Body of pancreas (tissue), 4 donors: ENCODE results near the gene SLC25A33. TPM values are rescaled to one million over a fixed set of nuclear protein-coding genes. Genes with fewer than 3 reads are reported as not detected.

Experiments used
- ATAC-seq: fragments of 150-250 bp; one replicate; pipeline ENCODE4 v1.9.1; 2016
- DNase-seq, 4 donors: peaks; one replicate each; pipeline ENCODE4 v3.0.0-alpha.2; 2019
- H3K27ac ChIP-seq, 4 donors: fragments of 200-600 bp; sonication (generic); 1 replicate in 3 of 4; 2 replicates in 1 of 4; pipeline versions ENCODE4 v1.5.1 to v1.6.1; 2016 to 2019; ENCODE audit warnings: mild to moderate bottlenecking in 1 of 4, mixed read lengths in 1 of 4, moderate library complexity in 1 of 4
- H3K27me3 ChIP-seq, 2 donors: fragments of 200-600 bp; sonication (generic); one replicate each; pipeline ENCODE4 v1.6.0; 2016; ENCODE audit warnings: mild to moderate bottlenecking in 1 of 2
- H3K36me3 ChIP-seq, 2 donors: fragments of 200-600 bp; sonication (generic); replicated peaks in 1 of 2; 2 replicates each; pipeline ENCODE4 v1.5.1; 2016; ENCODE audit warnings: low read depth in 2 of 2; ENCODE audit not compliant: insufficient read depth in 1 of 2
- H3K4me1 ChIP-seq: fragments of 200-600 bp; sonication (generic); one replicate; pipeline ENCODE4 v1.6.0; 2016
- H3K4me3 ChIP-seq, 2 donors: fragments of 200-600 bp; sonication (generic); 1 replicate in 1 of 2; 2 replicates in 1 of 2; pipeline ENCODE4 v1.5.1; 2016 to 2019
- H3K9me3 ChIP-seq, 3 donors: fragments of 200-600 bp; sonication (generic); 1 replicate in 2 of 3; 2 replicates in 1 of 3; pipeline ENCODE4 v1.5.1; 2016
- CTCF ChIP-seq, 7 experiments: fragments of 450-650 bp in 4 of 7; fragments of 200-600 bp in 3 of 7; sonication (generic) in 3 of 7; IDR thresholded peaks; one replicate each; pipeline ENCODE4 v1.5.1; 2016 to 2019; ENCODE audit warnings: antibody characterized with exemption in 7 of 7
- POLR2A ChIP-seq, 3 donors: fragments of 450-650 bp; IDR thresholded peaks; one replicate each; pipeline ENCODE4 v1.6.1; 2016; ENCODE audit warnings: antibody characterized with exemption in 3 of 3, mild to moderate bottlenecking in 2 of 3
- WGBS, 2 donors: methylation state at CpG; one replicate each; pipeline ENCODE4 v1.1.5; 2017; 5-methylcytosine and 5-hydroxymethylcytosine counted together
- intact Hi-C: fragments of 100-400 bp; cut with DNase I; formaldehyde crosslinking; loops from one replicate; pipeline ENCODE4 v1.15.1; 2023
- total RNA-seq, 2 donors: library from RNA; depleted of rRNA; stranded (reverse); fragments of >200 nt; gene quantifications; one replicate each; pipeline ENCODE4 v1.1.0, GENCODE V29; 2016

SLC25A33 gene
- total RNA-seq, 2 donors from 2014 or later = 1.0 to 2.0 TPM

GRCh38 chr1:9538669-9539164 is 548 bp upstream of the SLC25A33 start:
- DNase-seq (peak in 3 of 4 donors; percentile 24 to 37 (median 26)), ATAC-seq (no peak)
- Histone ChIP-seq H3K36me3 (no peaks in the 10 kb centered on the region), H3K4me1 (peaks cover 36% of the 10 kb centered on the region), H3K4me3 (no peak overlapping the region), H3K9me3 (no peaks in the 10 kb centered on the region), H3K27me3 (no peaks in the 10 kb centered on the region), H3K27ac (peak overlapping the region; percentile 66 to 90 (median 84))
- 77 to 81% methylated on average over 23 of the region's 23 CpGs for WGBS, 2 donors
- intact Hi-C loops = no loop called here
- no peak for TF ChIP-seq POLR2A (IDR thresholded peaks at IDR 0.05)
- TF ChIP-seq CTCF (IDR thresholded peaks at IDR 0.05) = no peak

- WGBS, 2 donors = 7 to 17% methylated on average over 22 to 49 of the region's 61 CpGs
- no peaks in the 10 kb centered on the region for H3K36me3 ChIP-seq
- peak overlapping the region; percentile 76 to 90 (median 84) for H3K27ac ChIP-seq
- H3K4me1 ChIP-seq = peaks cover 36% of the 10 kb centered on the region
- no peaks in the 10 kb centered on the region for H3K27me3 ChIP-seq
- DNase-seq (peak; percentile 49 to 62 (median 55)), ATAC-seq (peak; percentile 44)
- H3K4me3 ChIP-seq = peak overlapping the region; percentile 16 to 73
- H3K9me3 ChIP-seq = no peaks in the 10 kb centered on the region
- TF ChIP-seq POLR2A (IDR thresholded peaks at IDR 0.05) (peak in 1 of 3 donors; percentile 19), CTCF (IDR thresholded peaks at IDR 0.05) (no peak)
- intact Hi-C loops = no loop called here
Measured at GRCh38 chr1:9539829-9540550, 725 bp downstream of the SLC25A33 start.

DNA sequence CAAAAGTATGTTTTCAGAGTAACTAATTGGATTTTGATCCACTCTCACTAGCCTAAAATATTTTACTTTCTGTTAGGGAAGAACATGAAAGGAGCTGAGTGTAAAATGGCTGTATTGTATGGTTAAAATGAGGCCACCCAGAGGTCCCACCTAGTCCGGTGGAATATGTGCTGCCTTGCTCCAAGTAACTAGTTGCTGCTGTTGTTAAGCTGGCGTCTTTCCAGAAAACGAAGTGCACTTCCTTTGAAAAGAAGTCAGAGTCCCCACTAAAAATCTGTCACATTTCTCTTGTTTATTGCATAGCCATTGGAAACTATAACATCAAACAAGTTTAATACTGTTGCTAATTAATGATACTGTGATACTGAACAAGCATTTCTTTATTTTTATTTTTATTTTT is 3.2 kb downstream of the SLC25A33 start:
- intact Hi-C loops = no loop called here
- TF ChIP-seq CTCF (IDR thresholded peaks at IDR 0.05) (no peak), POLR2A (IDR thresholded peaks at IDR 0.05) (no peak)
- no peak for ATAC-seq
- H3K9me3 ChIP-seq = no peaks in the 10 kb centered on the region
- no peak overlapping the region for H3K27ac ChIP-seq
- no peaks in the 10 kb centered on the region for H3K27me3 ChIP-seq
- no peak overlapping the region for H3K4me3 ChIP-seq
- peaks cover 36% of the 10 kb centered on the region for H3K4me1 ChIP-seq
- DNase-seq = peak in 3 of 4 donors; percentile 22 to 46 (median 38)
- no peaks in the 10 kb centered on the region for H3K36me3 ChIP-seq
- WGBS, 2 donors = 13 to 16% methylated on average over 3 of the region's 3 CpGs

DNA sequence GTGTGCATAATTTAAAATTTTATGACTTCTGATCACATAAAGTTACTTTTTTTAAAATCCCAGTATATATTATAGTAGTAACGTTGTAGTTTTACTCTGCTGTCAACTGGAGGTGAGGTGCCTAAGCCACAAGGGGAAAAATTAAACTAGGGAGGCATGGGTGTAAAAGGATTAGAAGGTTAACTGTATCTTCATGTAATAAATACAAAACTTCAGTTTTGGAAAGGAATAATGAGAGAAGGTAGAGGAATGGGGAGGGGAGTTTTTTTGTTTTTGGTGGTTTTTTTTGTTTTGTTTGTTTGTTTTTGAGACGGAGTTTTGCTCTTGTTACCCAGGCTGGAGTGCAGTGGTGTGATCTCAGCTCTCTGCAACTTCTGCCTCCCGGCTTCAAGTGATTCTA is 5.7 kb downstream of the SLC25A33 start:
- DNase-seq (no peak), ATAC-seq (no peak)
- Histone ChIP-seq H3K36me3 (no peaks in the 10 kb centered on the region), H3K4me3 (no peak overlapping the region), H3K27me3 (no peaks in the 10 kb centered on the region), H3K9me3 (no peaks in the 10 kb centered on the region), H3K4me1 (peaks cover 19% of the 10 kb centered on the region), H3K27ac (no peak overlapping the region)
- intact Hi-C loops = no loop called here
- no peak for TF ChIP-seq CTCF (IDR thresholded peaks at IDR 0.05)
- WGBS, 2 donors = 73 to 79% methylated on average over 3 of the region's 3 CpGs
